GM18499 (cell line): ENCODE measurements around the gene ENOX1.

Experiments
- ATAC-seq: cut with Tn5 transposase; IDR thresholded peaks from one replicate; pipeline ENCODE4 v1.9.1; 2021; ENCODE audit warnings: moderate number of reproducible peaks; ENCODE audit not compliant: insufficient read depth, unreplicated experiment

The ENOX1 gene

DNA sequence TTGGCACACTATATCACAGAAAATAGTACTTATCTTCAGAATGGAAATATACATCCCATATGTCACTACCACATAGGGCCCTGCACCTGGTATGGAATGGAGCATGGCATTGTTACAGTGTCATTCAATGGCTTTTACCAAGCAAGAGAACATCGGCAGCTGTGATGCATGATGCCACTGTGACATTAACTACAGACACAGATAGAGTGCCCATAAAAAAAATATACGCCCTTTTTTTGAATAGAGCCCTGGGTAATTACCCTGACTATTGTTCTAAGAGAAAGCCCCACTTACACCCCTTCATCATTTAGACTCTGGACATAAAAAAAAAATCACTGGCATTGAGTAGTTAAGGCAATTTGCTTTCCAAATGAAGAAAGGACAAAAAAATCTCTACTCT, 443.1 kb downstream of the ENOX1 start:
- no peak for ATAC-seq

DNA sequence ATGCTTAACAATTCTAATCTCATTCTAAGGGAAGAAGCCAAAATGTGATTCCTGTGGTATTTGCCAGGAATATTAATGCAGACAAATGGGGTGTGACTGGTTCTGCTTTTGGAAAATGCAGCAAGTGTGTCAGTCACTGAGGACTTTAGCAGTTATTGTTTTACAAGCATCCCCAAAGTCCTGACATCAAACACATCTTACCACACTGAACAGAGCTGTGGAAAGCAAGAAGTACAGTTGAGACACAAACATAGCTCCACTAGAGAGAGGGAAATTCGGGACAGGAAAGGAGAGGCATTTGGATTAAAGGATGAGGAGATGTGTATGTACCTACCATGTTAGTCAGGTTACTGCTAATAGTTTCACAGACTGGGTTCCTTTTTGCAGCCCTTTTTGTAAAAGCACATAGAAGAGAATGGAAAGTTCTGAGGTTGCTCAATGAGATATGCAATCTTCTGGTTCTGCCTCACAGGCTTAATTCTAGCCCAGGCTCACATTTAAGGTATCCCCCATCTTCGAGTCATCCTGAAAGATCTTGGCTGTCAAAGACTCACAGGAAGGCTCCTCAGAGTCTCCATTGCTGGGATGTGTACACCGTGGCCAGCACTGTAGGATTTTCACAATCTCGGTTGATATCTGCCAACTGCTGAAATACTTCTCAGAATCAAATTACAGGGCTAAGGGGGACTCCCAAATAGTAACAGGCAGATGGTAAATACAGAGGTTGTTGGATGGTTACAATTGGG, 446.8 kb downstream of the ENOX1 start:
- ATAC-seq, result no peak

GRCh38 chr13:43339145-43339804, 447.5 kb downstream of the ENOX1 start:
- ATAC-seq, result no peak

- ATAC-seq, result no peak
Measured at GRCh38 chr13:43335764-43336163, 451.0 kb downstream of the ENOX1 start.

DNA sequence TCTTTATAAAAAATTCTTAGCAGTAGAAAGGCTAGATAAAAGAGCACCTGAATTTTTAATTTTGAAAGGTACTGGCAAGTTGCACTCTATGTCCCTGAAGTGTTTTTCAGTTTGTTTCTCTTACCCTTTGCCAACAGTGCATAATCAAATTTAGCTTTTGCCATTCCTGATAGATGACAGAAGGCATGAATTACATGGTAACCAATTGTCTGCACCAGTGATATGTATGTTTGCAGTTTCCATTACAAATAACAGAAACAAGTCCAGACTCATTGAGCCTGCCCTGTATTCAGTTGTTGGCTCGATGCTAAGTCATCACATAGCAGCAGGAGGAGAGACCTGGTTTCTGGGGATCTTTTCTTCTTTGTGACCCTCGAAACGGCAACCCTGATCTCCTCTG, 453.6 kb downstream of the ENOX1 start:
- ATAC-seq, result no peak

- no peak for ATAC-seq
Measured at GRCh38 chr13:43331672-43332071, 455.1 kb downstream of the ENOX1 start.

DNA sequence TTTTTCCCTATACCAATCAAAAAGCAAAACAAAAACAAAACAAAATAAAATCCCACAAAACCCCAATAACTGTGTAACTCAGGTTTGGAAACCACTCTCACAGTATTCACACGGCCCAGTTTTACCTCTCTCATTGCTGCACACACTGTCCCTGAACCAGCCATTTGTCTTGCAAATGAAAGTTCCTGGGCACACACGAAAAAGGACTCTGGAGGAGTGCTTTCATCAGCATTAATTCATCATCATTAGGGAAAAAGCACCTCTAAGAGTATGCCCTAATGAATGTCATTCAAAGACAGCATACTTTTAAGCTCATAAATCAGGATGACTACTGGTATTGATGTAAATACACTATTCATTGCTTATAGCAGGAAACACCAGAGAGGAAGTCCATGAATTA, 457.1 kb downstream of the ENOX1 start:
- ATAC-seq, result no peak

- no peak for ATAC-seq
Measured at GRCh38 chr13:43328907-43329306, 457.9 kb downstream of the ENOX1 start.

GRCh38 chr13:43326100-43326499, 460.7 kb downstream of the ENOX1 start:
- no peak for ATAC-seq

- no peak for ATAC-seq
Measured at GRCh38 chr13:43325636-43326035, 461.1 kb downstream of the ENOX1 start.

- ATAC-seq, result no peak
Measured at GRCh38 chr13:43324129-43324528, 462.6 kb downstream of the ENOX1 start.

DNA sequence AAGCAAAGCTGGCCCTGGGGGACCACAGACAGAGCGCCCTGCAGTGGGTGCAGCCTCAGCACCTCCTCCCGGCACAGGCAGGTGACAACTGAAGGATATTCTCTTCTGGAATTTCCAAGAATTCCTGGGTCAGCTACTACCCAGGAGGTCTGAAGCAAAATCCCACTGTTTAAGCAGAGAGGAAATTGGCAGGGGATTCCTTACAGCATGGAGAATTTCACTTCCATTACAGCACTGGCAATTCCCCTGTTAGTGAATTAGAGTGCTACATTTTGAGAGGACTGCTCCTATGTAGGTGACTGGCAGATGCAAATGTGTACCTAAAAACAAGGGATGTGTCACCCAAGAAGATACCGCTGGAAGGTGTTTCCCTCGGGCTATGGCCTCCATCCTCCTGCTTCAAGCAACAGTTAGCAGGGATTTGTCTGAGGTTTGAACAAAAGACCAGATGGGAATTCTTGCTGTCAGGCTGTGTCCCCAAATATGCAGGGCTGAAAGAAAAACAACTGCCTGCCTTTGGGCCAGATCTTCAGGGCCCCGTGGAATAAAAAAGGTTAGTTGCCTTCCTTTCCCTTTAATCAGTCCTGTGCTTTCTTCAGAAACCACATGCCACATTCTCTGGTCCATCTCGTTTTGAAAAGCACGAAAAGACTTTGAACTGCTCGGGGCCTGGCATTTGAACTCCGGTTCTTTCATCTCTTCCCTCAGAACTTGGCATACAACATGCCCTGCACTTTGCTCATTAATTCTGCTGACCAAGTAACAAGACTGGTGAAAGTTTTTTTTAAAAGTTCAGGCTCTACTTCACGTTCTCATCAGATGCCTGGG, 466.9 kb downstream of the ENOX1 start:
- no peak for ATAC-seq

DNA sequence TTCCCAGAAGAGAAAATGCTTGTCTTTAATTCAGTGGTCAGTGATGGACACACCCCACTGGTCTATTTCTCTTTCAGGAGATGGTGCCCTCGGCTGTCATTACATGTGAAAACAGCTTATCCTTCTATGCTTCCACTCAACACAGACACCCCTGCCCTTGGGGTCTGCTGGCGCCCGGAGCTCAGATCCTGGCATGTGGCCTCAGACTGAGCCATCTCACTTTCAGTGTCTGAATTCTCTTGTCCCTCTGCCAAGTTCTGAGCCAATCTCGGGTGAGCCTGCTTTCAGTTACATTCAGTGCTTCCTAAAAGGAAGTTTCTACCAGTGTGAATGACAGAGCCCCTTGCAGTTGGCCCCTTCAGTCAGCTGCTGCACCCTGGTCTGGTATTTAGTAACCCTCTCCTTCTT, 469.8 kb downstream of the ENOX1 start:
- ATAC-seq, result no peak

GRCh38 chr13:43316281-43316680, 470.5 kb downstream of the ENOX1 start:
- no peak for ATAC-seq

GRCh38 chr13:43315522-43315921, 471.2 kb downstream of the ENOX1 start:
- no peak for ATAC-seq

GRCh38 chr13:43309311-43309710, 477.5 kb downstream of the ENOX1 start:
- ATAC-seq, result no peak

- peak; percentile 61 for ATAC-seq
Measured at GRCh38 chr13:43307921-43308433, 478.8 kb downstream of the ENOX1 start.

DNA sequence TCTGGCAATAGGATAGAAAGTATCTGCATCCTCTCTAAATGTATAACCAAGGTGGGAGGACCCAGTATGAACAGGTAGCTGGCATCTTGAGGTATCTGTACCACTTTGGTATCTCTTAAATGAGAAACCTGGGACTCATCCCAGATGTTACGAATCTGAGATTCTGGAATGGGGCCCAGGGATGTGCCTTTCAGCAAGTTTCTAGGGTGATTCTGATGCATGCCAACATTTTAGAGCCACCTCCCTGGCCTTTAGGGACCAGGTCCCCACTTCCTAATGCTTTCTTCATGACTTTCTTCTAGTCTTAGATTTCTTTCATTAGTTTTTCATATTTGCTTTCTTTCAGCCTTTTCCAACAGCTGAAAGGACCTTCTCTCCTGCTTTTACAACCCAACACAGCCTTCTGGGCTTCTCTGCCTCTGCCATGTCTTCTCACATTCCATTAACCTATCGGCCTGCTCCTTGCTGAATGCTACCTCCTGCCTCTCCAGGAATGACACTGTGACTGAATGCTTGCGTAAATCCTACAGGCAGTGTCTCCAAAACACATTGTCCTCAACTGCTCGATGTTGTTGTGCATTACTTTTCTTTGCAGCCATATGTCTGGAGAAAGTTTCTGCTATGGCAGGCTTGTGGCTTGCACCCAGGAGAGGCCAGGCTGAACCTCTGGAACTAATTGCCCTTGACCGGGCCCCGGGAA, 479.4 kb downstream of the ENOX1 start:
- no peak for ATAC-seq

DNA sequence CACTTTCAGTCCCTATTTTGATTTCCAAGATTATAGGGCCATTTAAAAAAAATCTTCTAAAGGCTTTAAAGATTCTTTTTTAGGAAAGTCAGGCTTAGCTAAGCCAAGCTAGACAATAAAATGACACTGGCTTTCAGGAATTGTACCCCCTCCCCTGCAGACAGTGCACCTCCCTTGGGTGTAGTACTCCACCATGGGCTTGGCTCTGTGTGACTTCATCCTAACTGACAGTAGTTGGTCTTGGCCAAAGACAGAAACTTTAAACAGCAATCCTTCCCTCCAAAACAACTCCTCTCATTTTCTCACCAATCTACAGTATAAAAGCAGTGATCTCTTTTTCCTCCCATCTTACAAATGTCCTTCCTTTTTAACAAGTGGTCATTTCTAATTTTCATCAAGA, 480.4 kb downstream of the ENOX1 start:
- no peak for ATAC-seq

DNA sequence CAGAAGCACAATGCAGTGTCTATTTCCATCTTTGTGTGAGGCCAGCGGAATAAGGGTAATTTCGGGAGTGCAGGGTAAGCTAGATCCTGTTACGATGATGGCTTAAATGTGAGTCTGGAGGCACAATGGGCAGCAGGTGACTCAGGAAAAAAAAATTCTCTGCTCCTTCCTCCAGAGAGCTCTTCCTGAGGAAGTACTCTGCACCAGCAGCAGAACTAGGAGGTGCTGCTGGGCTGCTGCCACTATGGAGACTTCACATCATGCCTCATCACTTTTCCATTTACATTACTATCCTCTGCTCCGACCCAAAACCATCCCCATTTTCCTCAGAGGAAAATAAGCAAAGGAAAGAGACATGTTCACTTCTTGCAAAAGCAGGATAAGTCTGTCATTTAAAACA, 481.4 kb downstream of the ENOX1 start:
- ATAC-seq, result no peak
